ENCODE data around the gene LRRN4CL.

DNA sequence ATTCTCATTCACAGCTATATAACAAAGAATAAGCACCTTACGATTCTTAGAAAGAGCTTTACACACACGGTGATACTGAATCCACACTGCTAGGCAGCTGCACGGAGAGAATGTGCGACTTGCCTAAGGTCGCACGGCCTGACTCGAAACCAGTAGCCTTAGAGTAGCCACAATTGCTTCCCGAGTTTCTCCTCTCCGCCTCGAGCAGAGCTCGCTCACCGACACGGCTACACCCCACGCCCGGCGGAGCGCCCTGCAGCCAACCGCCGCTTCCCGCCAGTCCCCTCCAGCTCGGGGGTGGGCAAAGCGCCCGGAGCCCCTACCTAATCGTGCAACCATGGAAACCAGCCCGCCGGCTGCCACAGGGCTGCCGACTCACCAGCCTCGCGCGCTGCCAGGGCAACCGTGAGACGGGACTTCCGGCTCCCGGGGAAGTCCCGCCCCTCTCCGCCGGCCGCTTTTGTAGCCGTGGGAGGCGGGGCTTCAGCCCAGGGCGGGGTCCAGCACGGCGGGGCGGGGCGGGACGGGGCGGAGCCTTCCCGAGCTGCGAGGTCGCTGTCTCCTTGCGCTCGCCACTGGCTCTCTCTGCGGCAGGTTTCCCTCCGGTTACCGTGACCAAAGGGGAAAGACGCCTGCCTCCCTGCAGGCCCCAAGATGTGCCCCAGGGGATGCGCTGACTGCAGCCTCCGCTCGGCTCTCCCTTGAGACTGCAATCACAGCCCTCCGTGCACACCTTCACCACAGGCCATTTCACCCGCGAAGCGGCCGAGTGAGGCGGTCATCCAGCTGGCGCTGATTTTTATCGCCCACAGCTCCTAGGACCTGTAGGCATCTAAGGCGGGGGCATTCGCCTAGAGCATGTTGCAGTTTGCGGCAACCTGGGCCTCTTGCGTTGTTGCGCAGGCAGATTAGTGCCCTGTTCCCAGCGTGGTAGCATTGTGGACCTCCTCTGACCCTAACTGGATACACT, 16.8 kb upstream of the LRRN4CL start:
- TF ChIP-seq, protein P1, sequence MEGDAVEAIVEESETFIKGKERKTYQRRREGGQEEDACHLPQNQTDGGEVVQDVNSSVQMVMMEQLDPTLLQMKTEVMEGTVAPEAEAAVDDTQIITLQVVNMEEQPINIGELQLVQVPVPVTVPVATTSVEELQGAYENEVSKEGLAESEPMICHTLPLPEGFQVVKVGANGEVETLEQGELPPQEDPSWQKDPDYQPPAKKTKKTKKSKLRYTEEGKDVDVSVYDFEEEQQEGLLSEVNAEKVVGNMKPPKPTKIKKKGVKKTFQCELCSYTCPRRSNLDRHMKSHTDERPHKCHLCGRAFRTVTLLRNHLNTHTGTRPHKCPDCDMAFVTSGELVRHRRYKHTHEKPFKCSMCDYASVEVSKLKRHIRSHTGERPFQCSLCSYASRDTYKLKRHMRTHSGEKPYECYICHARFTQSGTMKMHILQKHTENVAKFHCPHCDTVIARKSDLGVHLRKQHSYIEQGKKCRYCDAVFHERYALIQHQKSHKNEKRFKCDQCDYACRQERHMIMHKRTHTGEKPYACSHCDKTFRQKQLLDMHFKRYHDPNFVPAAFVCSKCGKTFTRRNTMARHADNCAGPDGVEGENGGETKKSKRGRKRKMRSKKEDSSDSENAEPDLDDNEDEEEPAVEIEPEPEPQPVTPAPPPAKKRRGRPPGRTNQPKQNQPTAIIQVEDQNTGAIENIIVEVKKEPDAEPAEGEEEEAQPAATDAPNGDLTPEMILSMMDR (IDR thresholded peaks at IDR 0.05), result peak in 1 of 7 experiments; percentile 10
- TF ChIP-seq POLR2A (IDR thresholded peaks at IDR 0.05), result peak in 2 of 3 donors; percentile 66 to 73

Data from body of pancreas (tissue), 4 donors.